Endothelial cell of umbilical vein (primary cell): Measurements from ENCODE around the gene RMND5B. TPM values are rescaled to one million over a fixed set of nuclear protein-coding genes. Genes with fewer than 3 reads are reported as not detected.

Experiments used
- BruUV-seq: library from RNA; stranded (reverse); fragments of 400-500 nt; replicated peaks from 2 replicates; lab custom pipeline; 2021; lab: Mats Ljungman, UMichigan
- CTCF ChIA-PET: fragments of 300-600, 350-600 bp; sonication (Branson Sonifier 250); formaldehyde crosslinking; loops from one replicate; lab custom pipeline; 2021; ENCODE audit warnings: antibody characterized with exemption, inconsistent platforms; lab: Charles Lee
- POLR2A ChIA-PET: fragments of 300-600, 350-600 bp; sonication (Branson Sonifier 250); formaldehyde crosslinking; loops from one replicate; lab custom pipeline; 2021; ENCODE audit warnings: antibody characterized with exemption, inconsistent platforms; lab: Charles Lee
- DNase-seq: peaks from one replicate; pipeline ENCODE4 v3.0.0-alpha.2; 2011; ENCODE audit warnings: low read depth, low spot score
- FAIRE-seq: peaks from 2 replicates; lab custom pipeline; 2011; peaks lifted over from hg19 to GRCh38; lab: Jason Lieb, UNC
- H2AFZ ChIP-seq: 2 replicates; pipeline ENCODE4 v1.6.0; 2012; ENCODE audit warnings: low read depth, low read length, control low read depth, inconsistent platforms
- H3K27ac ChIP-seq: 2 replicates; pipeline ENCODE4 v1.5.1; 2011; ENCODE audit warnings: low read depth, mild to moderate bottlenecking, control low read depth, low read length, moderate library complexity; ENCODE audit not compliant: insufficient read depth
- H3K27me3 ChIP-seq, 2 experiments: 2 replicates each; pipeline versions ENCODE4 v1.6.0 to v1.6.1; 2011; ENCODE audit warnings: low read length in 2 of 2, mixed read lengths in 1 of 2; ENCODE audit not compliant: control insufficient read depth in 2 of 2, insufficient read depth in 2 of 2
- H3K36me3 ChIP-seq, 2 experiments: 2 replicates in 1 of 2; 3 replicates in 1 of 2; pipeline ENCODE4 v1.5.1; 2011; ENCODE audit warnings: low read length in 2 of 2, mild to moderate bottlenecking in 1 of 2, moderate library complexity in 1 of 2; ENCODE audit not compliant: control insufficient read depth in 2 of 2, insufficient read depth in 2 of 2; ENCODE audit errors: extremely low read depth in 1 of 2
- H3K4me1 ChIP-seq: 3 replicates; pipeline ENCODE4 v1.5.1; 2011; ENCODE audit warnings: mild to moderate bottlenecking, low read length; ENCODE audit not compliant: control insufficient read depth, insufficient read depth; ENCODE audit errors: extremely low read depth
- H3K4me2 ChIP-seq: 2 replicates; pipeline ENCODE4 v1.6.1; 2011; ENCODE audit warnings: low read length, control low read depth, mixed read lengths; ENCODE audit not compliant: insufficient read depth
- H3K4me3 ChIP-seq, 3 experiments: fragments of 200-600 bp in 1 of 3; sonication (generic), shearing (Covaris generic) in 1 of 3; replicated peaks in 1 of 3; 2 replicates each; pipeline ENCODE4 v1.5.1; 2011 to 2016; ENCODE audit warnings: control low read depth in 3 of 3, low read length in 3 of 3, mild to moderate bottlenecking in 2 of 3, inconsistent platforms in 1 of 3, low read depth in 1 of 3, moderate library complexity in 1 of 3; ENCODE audit not compliant: insufficient read depth in 1 of 3
- H3K79me2 ChIP-seq: 2 replicates; pipeline ENCODE4 v1.6.0; 2012; ENCODE audit warnings: low read length, inconsistent platforms; ENCODE audit not compliant: control insufficient read depth, insufficient read depth
- H3K9ac ChIP-seq: replicated peaks from 2 replicates; pipeline ENCODE3; 2011; ENCODE audit warnings: low read length, control low read depth; ENCODE audit not compliant: insufficient read depth; ENCODE audit errors: extremely low read depth
- H3K9me1 ChIP-seq: replicated peaks from 3 replicates; pipeline ENCODE4 v1.6.0; 2011; ENCODE audit warnings: mild to moderate bottlenecking, low read length; ENCODE audit not compliant: control insufficient read depth, insufficient read depth; ENCODE audit errors: extremely low read depth
- H3K9me3 ChIP-seq: replicated peaks from 2 replicates; pipeline ENCODE4 v1.5.1; 2012; ENCODE audit warnings: low read length, inconsistent platforms; ENCODE audit not compliant: control insufficient read depth, insufficient read depth
- H4K20me1 ChIP-seq: replicated peaks from 2 replicates; pipeline ENCODE3; 2011; ENCODE audit warnings: mild to moderate bottlenecking, low read length; ENCODE audit not compliant: control insufficient read depth, insufficient read depth; ENCODE audit errors: extremely low read depth
- CTCF ChIP-seq, 2 donors: IDR thresholded peaks; 1 replicate in 1 of 2; 2 replicates in 1 of 2; pipeline ENCODE4 v1.5.1; 2011; ENCODE audit warnings: low read length in 2 of 2, mild to moderate bottlenecking in 2 of 2, moderate library complexity in 2 of 2, control low read depth in 1 of 2, inconsistent platforms in 1 of 2, low read depth in 1 of 2; ENCODE audit not compliant: insufficient read depth in 1 of 2; ENCODE audit errors: extremely low read depth in 1 of 2
- EZH2 ChIP-seq: IDR thresholded peaks from 2 replicates; pipeline ENCODE4 v1.6.1; 2012; ENCODE audit warnings: borderline replicate concordance, low read depth, mild to moderate bottlenecking, moderate library complexity, low read length, inconsistent platforms; ENCODE audit not compliant: severe bottlenecking
- GATA2 ChIP-seq: IDR thresholded peaks from 2 replicates; pipeline ENCODE4 v1.7.0; 2011; ENCODE audit warnings: low read depth, mild to moderate bottlenecking, moderate library complexity, mixed read lengths, low read length; ENCODE audit not compliant: insufficient read length, insufficient read depth
- JUN ChIP-seq: IDR thresholded peaks from 2 replicates; pipeline ENCODE4 v1.6.1; 2011; ENCODE audit warnings: borderline replicate concordance, low read depth; ENCODE audit not compliant: insufficient read length, insufficient read depth
- MAX ChIP-seq: IDR thresholded peaks from 2 replicates; pipeline ENCODE4 v1.6.1; 2011; ENCODE audit not compliant: insufficient read depth, insufficient read length
- POLR2A ChIP-seq: IDR thresholded peaks from 2 replicates; pipeline ENCODE4 v1.6.1; 2012; ENCODE audit warnings: low read depth, mild to moderate bottlenecking, control low read depth, low read length
- dilution Hi-C: fragments of 300-500 bp; cut with MboI; formaldehyde crosslinking; loops from one replicate; pipeline ENCODE4 v1.15.0; 2019; ENCODE audit warnings: low sequenced_read_pairs; ENCODE audit not compliant: extremely low pct_ligation_motif_present
- intact Hi-C: fragments of 100-400 bp; cut with micrococcal nuclease; formaldehyde crosslinking; loops from one replicate; pipeline ENCODE4 v1.10.0; 2022
- polyA plus RNA-seq, 4 experiments: library from polyadenylated mRNA; depleted of rRNA in 3 of 4; stranded (reverse) in 3 of 4; unstranded in 1 of 4; fragments of >200 nt; gene quantifications; 2 replicates each; pipeline versions ENCODE4 v1.2.1 to v1.2.3, GENCODE V29; 2011 to 2012; ENCODE audit warnings: missing spikeins in 1 of 4
- total RNA-seq: library from RNA; stranded (reverse); gene quantifications from 2 replicates; pipeline ENCODE4 v1.2.3, GENCODE V29; 2021

RMND5B gene
- total and polyA plus RNA-seq, 2 donors (not counting 3 experiments of a cell fraction or from before 2014, with no cell fraction given) = 38.2 to 40.2 TPM

GRCh38 chr5:178196281-178196812 is 65.5 kb downstream of the RMND5B start:
- no peaks in the 10 kb centered on the region for H3K9me1 ChIP-seq
- H4K20me1 ChIP-seq = no peaks in the 10 kb centered on the region
- H3K4me3 ChIP-seq = no peak overlapping the region
- H3K4me2 ChIP-seq = no peak overlapping the region
- TF ChIP-seq GATA2 = no peak
- TF ChIP-seq CTCF (IDR thresholded peaks at IDR 0.05; ENCODE audit: extremely low read depth in 1 of 2, insufficient read depth in 1 of 2, low read depth in 1 of 2, low read length in 2 of 2) = no peak
- no peak for TF ChIP-seq POLR2A
- no peak for TF ChIP-seq JUN
- no peak for TF ChIP-seq EZH2
- BruUV-seq = no TSS peak
- H3K36me3 ChIP-seq = no peaks in the 10 kb centered on the region
- H2AFZ ChIP-seq = no peak overlapping the region
- DNase-seq (no peak), FAIRE-seq (no peak)
- ChIA-PET POLR2A (no interaction called here), CTCF (interaction anchor here (0.6 to 1.5 kb wide), 4 partner anchors 14 to 135 kb away, joined by 3 to 4 read pairs (median 4); no protein-coding TSS in a partner anchor)
- H3K9me3 ChIP-seq = no peaks in the 10 kb centered on the region
- H3K4me1 ChIP-seq = no peaks in the 10 kb centered on the region
- no peak overlapping the region for H3K27ac ChIP-seq
- no peaks in the 10 kb centered on the region for H3K79me2 ChIP-seq
- no peak overlapping the region for H3K9ac ChIP-seq
- intact Hi-C loops = no loop called here
- H3K27me3 ChIP-seq = peaks cover 3 to 12% of the 10 kb centered on the region in 2 experiments
- dilution Hi-C loops = no loop called here

- FAIRE-seq = no peak
- intact Hi-C loops (no loop called here), dilution Hi-C loops (no loop called here)
- Histone ChIP-seq H3K36me3 (no peaks in the 10 kb centered on the region), H3K27me3 (peaks cover 3 to 12% of the 10 kb centered on the region in 2 experiments), H3K9me1 (no peaks in the 10 kb centered on the region), H4K20me1 (no peaks in the 10 kb centered on the region), H3K4me2 (no peak overlapping the region), H3K27ac (no peak overlapping the region), H3K9ac (no peak overlapping the region), H2AFZ (no peak overlapping the region), H3K4me1 (no peaks in the 10 kb centered on the region), H3K79me2 (no peaks in the 10 kb centered on the region), H3K4me3 (no peak overlapping the region), H3K9me3 (no peaks in the 10 kb centered on the region)
- ChIA-PET POLR2A (interaction anchor here (0.6 kb wide), 1 partner anchor 1354 kb away, joined by 3 read pairs; the partner anchor contains the start of gene RUFY1), CTCF (interaction anchor here (0.6 to 1.5 kb wide), 4 partner anchors 15 to 135 kb away, joined by 3 to 4 read pairs (median 4); no protein-coding TSS in a partner anchor)
- DNase-seq = no peak
- no TSS peak for BruUV-seq
- peak; percentile 33 to 56 for TF ChIP-seq CTCF (IDR thresholded peaks at IDR 0.05; ENCODE audit: extremely low read depth in 1 of 2, insufficient read depth in 1 of 2, low read depth in 1 of 2, low read length in 2 of 2)
- TF ChIP-seq MAX = no peak
Measured at GRCh38 chr5:178196986-178197385, 66.2 kb downstream of the RMND5B start.
